Chondrocyte (in vitro differentiated cells): ENCODE measurements around the gene CYP2D6. TPM values are rescaled to one million over a fixed set of nuclear protein-coding genes. Genes with fewer than 3 reads are reported as not detected.

Experiments used
- DNase-seq: peaks from one replicate; pipeline ENCODE4 v3.0.0; 2021; ENCODE audit warnings: mixed read lengths, low spot score
- H3K27ac Mint-ChIP-seq: one replicate; pipeline ENCODE4 v1.8.0; 2021; ENCODE audit warnings: mild to moderate bottlenecking, moderate library complexity, mixed read lengths; ENCODE audit not compliant: unreplicated experiment
- H3K27me3 Mint-ChIP-seq: 2 replicates; pipeline ENCODE4 v1.8.0; 2021; ENCODE audit warnings: low read depth, mixed read lengths
- H3K36me3 Mint-ChIP-seq: 2 replicates; pipeline ENCODE4 v1.8.0; 2021; ENCODE audit warnings: low read depth, mixed read lengths
- H3K4me1 Mint-ChIP-seq: 2 replicates; pipeline ENCODE4 v1.8.0; 2021; ENCODE audit warnings: low read depth, mild to moderate bottlenecking, mixed read lengths
- H3K4me3 Mint-ChIP-seq: one replicate; pipeline ENCODE4 v1.8.0; 2021; ENCODE audit warnings: mild to moderate bottlenecking, moderate library complexity, mixed read lengths; ENCODE audit not compliant: unreplicated experiment
- H3K9me3 Mint-ChIP-seq: 2 replicates; pipeline ENCODE4 v1.8.0; 2021; ENCODE audit warnings: low read depth, mixed read lengths
- total RNA-seq: library from RNA; stranded (reverse); gene quantifications from 3 replicates; pipeline ENCODE4 v1.2.1, GENCODE V29; 2021
- TF ChIP-seq, protein P1 (sequence below): fragments of 200-600 bp; sonication (generic); IDR thresholded peaks from 2 replicates; pipeline ENCODE4 v1.5.0; 2021; ENCODE audit warnings: antibody characterized with exemption, mild to moderate bottlenecking, moderate library complexity

The CYP2D6 gene
- total RNA-seq, 1 donor from 2014 or later, result 0.95 TPM

DNA sequence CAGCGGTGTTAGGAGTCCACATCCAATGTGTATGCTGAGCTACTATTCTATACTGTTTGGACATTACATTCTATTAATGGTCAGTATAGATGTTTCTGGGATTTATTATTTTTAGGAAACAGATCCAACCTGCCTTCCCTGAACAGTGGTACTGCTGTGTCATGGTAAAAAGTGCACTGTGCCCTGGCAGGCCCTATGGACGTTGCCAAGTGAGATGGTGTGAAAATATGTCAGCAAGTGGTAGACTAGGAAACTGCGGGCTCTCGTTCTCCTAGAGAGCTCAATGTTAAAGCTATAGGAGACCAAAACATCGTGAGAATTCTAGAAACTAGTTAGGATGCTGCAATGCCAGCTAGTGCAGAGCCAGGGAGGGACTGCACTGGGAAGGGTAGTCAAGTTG, 26.0 kb upstream of the CYP2D6 start:
- H3K27ac Mint-ChIP-seq, result no peak overlapping the region

DNA sequence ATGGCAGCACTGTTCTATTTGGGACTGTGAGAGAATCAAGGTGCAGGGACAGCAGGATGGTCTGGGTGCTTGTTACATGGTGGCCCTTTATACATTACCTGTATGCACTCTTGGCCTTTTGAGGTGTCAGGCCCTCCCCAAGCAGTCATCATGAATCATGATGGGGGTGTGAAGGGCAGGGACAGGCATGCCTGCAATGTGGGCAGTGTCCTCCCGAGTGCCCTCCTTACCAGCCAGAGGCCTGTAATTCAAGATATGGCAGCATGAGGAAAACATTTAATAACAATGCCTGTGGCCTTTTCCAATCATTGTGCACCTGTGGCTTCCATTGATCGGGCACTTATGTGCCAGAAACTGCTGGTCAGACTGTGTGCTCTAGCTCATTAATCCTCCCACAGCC, 25.5 kb upstream of the CYP2D6 start:
- TF ChIP-seq, protein P1, sequence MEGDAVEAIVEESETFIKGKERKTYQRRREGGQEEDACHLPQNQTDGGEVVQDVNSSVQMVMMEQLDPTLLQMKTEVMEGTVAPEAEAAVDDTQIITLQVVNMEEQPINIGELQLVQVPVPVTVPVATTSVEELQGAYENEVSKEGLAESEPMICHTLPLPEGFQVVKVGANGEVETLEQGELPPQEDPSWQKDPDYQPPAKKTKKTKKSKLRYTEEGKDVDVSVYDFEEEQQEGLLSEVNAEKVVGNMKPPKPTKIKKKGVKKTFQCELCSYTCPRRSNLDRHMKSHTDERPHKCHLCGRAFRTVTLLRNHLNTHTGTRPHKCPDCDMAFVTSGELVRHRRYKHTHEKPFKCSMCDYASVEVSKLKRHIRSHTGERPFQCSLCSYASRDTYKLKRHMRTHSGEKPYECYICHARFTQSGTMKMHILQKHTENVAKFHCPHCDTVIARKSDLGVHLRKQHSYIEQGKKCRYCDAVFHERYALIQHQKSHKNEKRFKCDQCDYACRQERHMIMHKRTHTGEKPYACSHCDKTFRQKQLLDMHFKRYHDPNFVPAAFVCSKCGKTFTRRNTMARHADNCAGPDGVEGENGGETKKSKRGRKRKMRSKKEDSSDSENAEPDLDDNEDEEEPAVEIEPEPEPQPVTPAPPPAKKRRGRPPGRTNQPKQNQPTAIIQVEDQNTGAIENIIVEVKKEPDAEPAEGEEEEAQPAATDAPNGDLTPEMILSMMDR, result no peak
- peak; percentile 24 for DNase-seq
- Mint-ChIP-seq H3K27me3 (no peaks in the 10 kb centered on the region), H3K9me3 (no peaks in the 10 kb centered on the region), H3K27ac (no peak overlapping the region), H3K36me3 (peaks cover 7% of the 10 kb centered on the region), H3K4me3 (no peak overlapping the region), H3K4me1 (no peaks in the 10 kb centered on the region)

More for the DNA sequence above, 26.0 kb upstream of the CYP2D6 start:
- H3K27me3 Mint-ChIP-seq, result no peaks in the 10 kb centered on the region
- H3K9me3 Mint-ChIP-seq, result no peaks in the 10 kb centered on the region
- TF ChIP-seq, protein P1, result no peak
- peaks cover 7% of the 10 kb centered on the region for H3K36me3 Mint-ChIP-seq
- DNase-seq, result no peak
- H3K4me1 Mint-ChIP-seq, result no peaks in the 10 kb centered on the region
- H3K4me3 Mint-ChIP-seq, result no peak overlapping the region

DNA sequence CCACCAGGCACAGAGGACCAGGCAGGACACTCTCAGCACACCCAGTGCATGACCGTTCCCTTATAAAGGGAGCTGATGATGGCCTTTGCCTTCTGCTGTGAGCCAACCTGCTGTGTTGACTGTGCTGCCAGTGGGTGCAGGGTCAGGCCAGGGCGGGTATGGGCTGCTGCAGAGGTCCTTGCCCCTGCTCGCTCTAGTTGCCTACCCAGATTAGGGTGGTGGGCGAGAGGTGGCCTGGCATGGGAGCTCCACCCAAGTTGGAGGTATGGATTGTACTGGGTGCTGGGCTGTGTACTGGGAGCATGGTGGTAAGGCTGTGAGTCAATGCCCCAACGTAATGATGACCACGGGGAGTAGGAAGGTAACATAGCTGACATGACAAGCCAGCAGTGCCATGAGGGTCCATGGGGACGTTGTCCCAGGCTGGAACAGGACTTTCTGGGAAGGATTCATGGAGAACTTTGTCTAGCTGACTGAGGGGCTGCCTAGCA, 24.5 kb upstream of the CYP2D6 start:
- TF ChIP-seq, protein P1, result no peak
- Mint-ChIP-seq H3K4me3 (no peak overlapping the region), H3K9me3 (no peaks in the 10 kb centered on the region), H3K27ac (no peak overlapping the region), H3K27me3 (no peaks in the 10 kb centered on the region), H3K36me3 (peaks cover 7% of the 10 kb centered on the region), H3K4me1 (no peaks in the 10 kb centered on the region)
- DNase-seq, result peak; percentile 58

DNA sequence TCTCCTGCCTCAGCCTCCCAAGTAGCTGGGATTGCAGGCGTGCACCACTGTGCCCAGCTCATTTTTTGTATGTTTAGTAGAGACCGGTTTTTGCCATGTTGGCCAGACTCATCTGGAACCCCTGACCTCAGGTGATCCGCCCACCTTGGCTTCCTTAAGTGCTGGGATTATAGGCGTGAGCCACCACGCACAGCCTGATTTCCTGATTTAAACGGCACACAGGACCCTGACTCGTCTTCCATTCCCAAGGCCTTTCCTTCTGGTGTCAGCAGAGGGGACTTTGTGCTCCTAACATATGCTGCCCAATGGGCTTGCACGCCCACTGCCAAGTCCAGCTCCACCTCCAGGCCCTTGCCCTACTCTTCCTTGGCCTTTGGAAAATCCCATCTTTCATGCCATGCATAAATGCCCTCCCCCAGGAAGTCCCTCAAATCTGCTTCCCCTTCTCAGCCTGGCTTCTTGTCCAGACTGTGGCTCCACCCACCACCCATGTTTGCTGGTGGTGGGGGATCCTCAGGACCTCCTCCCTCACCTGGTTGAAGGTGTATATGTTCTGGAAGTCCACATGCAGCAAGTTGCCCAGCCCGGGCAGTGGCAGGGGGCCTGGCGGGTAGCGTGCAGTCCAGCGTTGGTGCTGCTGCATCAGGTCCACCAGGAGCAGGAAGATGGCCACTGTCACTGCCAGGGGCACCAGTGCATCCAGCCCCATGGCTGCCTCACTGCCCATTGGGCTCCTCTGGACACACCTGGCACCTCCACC, 23.9 kb upstream of the CYP2D6 start:
- Mint-ChIP-seq H3K9me3 (no peaks in the 10 kb centered on the region), H3K4me1 (no peaks in the 10 kb centered on the region), H3K4me3 (no peak overlapping the region), H3K27ac (no peak overlapping the region), H3K27me3 (no peaks in the 10 kb centered on the region), H3K36me3 (peaks cover 6% of the 10 kb centered on the region)
- DNase-seq, result peak; percentile 88
- TF ChIP-seq, protein P1, result no peak

DNA sequence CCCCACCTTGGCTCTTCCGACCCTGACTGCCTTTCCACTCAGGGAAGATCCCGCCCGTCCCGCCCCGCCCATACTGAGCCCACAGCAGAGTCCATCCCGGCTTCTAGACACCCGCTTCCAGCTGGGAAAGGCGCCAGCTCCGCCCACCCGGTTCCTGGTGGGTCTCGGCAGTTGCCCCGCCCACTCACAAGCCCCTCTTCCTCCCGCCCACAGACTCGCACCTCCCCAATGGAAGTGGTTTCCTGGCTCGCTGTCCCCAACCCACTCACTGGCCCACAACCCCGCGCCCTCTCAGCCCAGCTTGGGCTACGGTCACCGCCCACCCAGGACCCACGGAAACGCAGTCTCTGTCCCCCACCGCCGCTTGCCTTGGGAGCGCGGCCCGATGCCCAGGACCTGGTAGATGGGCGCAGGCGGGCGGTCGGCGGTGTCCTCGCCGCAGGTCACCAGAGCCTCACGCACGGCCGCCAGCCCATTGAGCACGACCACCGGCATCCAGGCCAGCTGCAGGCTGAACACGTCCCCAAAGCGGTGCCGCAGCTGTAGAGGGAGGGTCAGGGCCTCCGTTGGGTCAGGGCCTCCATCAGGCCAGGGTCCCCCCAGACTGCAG, 22.2 kb upstream of the CYP2D6 start:
- H3K9me3 Mint-ChIP-seq, result no peaks in the 10 kb centered on the region
- H3K27me3 Mint-ChIP-seq, result no peaks in the 10 kb centered on the region
- TF ChIP-seq, protein P1, result no peak
- peaks cover 6% of the 10 kb centered on the region for H3K36me3 Mint-ChIP-seq
- H3K4me1 Mint-ChIP-seq, result no peaks in the 10 kb centered on the region
- peak; percentile 88 for DNase-seq
- H3K4me3 Mint-ChIP-seq, result no peak overlapping the region
- no peak overlapping the region for H3K27ac Mint-ChIP-seq
